NCI-H2171 (cell line): ENCODE results near the gene SI.
"Not testable (repeated sequence)": the region's sequence is repeated elsewhere in the genome, so short reads cannot be mapped to it uniquely, and the experiment has no call there.

Experiments
- DNase-seq: peaks from one replicate; lab custom pipeline; 2025; lab: John Stamatoyannopoulos, UW

The SI gene

GRCh38 chr3:165078293-165078692, at the start of gene SI:
Gene SI (minus strand): TSS chr3:165078496. CDS start chr3:165076012, 2,484 bp downstream.
- no peak for DNase-seq

GRCh38 chr3:165125836-165126235, 47.5 kb upstream of the SI start:
- no peak for DNase-seq

GRCh38 chr3:165111401-165111800, 33.1 kb upstream of the SI start:
- DNase-seq = no peak

- DNase-seq = no peak
Observed at GRCh38 chr3:165103616-165104015, 25.3 kb upstream of the SI start.

- no peak for DNase-seq
Observed at GRCh38 chr3:165082650-165083049, 4.4 kb upstream of the SI start.

- DNase-seq = no peak
Observed at GRCh38 chr3:165081183-165081582, 2.9 kb upstream of the SI start.

GRCh38 chr3:165075695-165076094, 2.6 kb downstream of the SI start:
- DNase-seq = no peak

GRCh38 chr3:165070682-165071081, 7.6 kb downstream of the SI start:
- DNase-seq = no peak

GRCh38 chr3:165056510-165056909, 21.8 kb downstream of the SI start:
- no peak for DNase-seq

GRCh38 chr3:165040186-165040585, 38.1 kb downstream of the SI start:
- DNase-seq = no peak

GRCh38 chr3:165011557-165011956, 66.7 kb downstream of the SI start:
- DNase-seq = no peak

GRCh38 chr3:164984947-164985346, 93.3 kb downstream of the SI start:
- no peak for DNase-seq

GRCh38 chr3:164962610-164963009, 115.7 kb downstream of the SI start:
- DNase-seq = no peak

- DNase-seq = no peak
Observed at GRCh38 chr3:164952966-164953365, 125.3 kb downstream of the SI start.

- DNase-seq = not testable (repeated sequence)
Observed at GRCh38 chr3:164951403-164951802, 126.9 kb downstream of the SI start.

- DNase-seq = no peak
Observed at GRCh38 chr3:164940745-164941144, 137.6 kb downstream of the SI start.

- DNase-seq = no peak
Observed at GRCh38 chr3:164929642-164930041, 148.7 kb downstream of the SI start.
